Cardiac septum (tissue), 1 donor: ENCODE data around the gene TRAF3IP3. TPM values are rescaled to one million over a fixed set of nuclear protein-coding genes. Genes with fewer than 3 reads are reported as not detected.

ENCODE experiments used
- DNase-seq: peaks from one replicate; pipeline ENCODE4 v3.0.0-alpha.2; 2020; ENCODE audit warnings: low spot score
- intact Hi-C: fragments of 100-400 bp; cut with DNase I; formaldehyde crosslinking; loops from one replicate; pipeline ENCODE4 v1.14.0; 2022
- total RNA-seq: library from RNA; stranded (reverse); fragmentation: NEBNext Ultra II Directional; extraction: Animal tissue kit (Norgen Biotek cat#: 25700); gene quantifications from one replicate; pipeline ENCODE4 v1.2.1, GENCODE V29; 2021
- donor health status: DM: no; HTN: no; CAD: no.

TRAF3IP3 gene
- total RNA-seq, 1 donor from 2014 or later = 1.00 TPM

- no peak for DNase-seq
- intact Hi-C loops = no loop called here
Observed at GRCh38 chr1:209736490-209737117, 19.2 kb upstream of the TRAF3IP3 start.

DNA sequence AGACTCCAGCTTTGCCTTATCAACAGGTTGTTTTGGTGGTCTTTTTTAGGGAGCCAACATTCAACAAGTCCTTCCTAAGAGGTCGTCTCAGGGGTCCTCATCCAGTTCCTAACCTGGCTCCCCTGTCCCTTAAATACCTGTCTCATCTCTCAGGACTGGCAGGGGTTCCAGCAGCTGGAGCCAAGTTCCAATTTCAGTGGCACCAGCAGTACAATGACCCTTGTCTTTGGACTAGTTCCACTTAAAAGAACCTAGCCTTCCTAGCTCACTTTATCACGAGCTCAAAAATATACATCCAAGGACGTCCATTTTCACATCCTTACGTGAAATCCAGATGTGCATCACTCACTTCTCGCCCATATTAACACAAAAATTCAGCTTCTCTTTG lies 18.7 kb upstream of the TRAF3IP3 start:
- no peak for DNase-seq
- intact Hi-C loops = no loop called here

GRCh38 chr1:209738270-209738669 lies 17.6 kb upstream of the TRAF3IP3 start:
- DNase-seq = no peak
- intact Hi-C loops = no loop called here

DNA sequence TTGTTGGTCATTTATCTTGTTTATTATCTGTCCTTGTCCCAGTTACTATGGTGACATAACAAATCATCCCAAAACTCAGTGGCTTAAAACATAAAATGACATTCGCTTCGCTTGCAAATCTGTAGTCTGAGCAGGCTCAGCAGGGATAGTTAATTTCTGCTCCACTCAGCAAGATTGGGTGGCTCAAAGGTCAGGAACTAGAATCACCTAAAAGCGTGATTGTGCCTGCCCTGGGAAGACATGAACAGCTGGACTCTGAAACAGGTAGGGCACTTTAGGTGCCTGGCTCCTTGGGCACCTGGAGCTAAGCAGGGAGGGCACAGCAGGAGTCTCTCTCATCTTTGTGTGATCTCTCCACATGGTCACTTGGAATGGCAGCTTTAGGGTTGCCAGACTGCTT lies 14.7 kb upstream of the TRAF3IP3 start:
- intact Hi-C loops = no loop called here
- no peak for DNase-seq

DNA sequence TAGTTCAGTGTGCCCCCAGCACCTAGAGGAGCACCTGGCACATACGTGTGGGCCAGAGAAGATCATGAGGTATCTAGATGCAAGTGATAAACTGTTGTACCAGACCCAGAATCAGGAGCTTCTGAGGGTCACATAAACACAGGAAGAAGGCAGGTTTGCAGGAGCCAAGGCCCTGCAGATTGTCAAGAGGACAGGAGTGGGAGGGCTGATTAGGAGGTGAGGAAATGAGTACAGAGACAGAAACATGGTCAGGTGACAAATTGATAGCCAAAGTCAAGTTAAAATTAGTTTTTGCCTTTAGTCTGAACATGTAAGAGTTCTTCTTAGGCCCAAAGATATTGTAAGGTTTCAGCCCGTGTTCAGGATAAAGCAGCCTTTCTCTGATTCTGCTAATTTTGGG lies 14.0 kb upstream of the TRAF3IP3 start:
- DNase-seq = no peak
- intact Hi-C loops = loop anchor here (2.0 kb wide), 2 partner anchors 13 to 99 kb away; no protein-coding TSS in a partner anchor

DNA sequence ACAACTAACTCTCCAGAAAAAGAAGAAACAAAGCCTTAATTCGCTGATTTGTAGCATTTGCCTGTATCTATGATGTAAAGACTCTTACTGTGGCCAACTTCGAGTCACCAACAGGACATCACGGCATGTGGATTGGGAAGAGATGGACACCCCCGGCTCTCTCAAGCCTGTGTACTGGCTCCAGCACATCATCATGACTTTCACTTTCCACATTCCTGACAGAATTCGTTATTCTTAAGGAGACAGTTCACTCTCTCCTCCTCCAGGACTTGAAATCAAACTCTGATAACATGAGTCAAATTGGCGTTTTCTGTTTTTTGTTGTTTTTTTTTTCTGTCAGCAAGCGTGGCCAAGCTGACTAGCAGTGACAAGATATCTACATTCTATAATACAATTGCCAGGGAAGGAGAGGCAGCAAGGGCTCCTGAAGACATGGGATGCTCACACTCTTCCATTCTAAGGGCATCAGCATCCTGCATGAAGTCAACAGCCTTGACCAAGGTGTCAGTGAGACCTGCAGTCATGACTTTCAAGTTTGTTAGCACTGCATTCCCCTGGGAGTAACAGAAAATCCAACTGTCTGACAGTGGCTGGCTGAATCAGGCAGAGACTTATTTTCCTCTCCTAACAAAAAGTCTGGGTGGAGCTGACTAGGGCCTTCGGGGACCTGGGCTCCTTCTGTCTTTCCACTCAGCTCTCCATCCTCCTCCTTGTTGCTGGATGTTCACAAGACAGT lies 13.3 kb upstream of the TRAF3IP3 start:
- intact Hi-C loops = loop anchor here (2.0 kb wide), 2 partner anchors 14 to 100 kb away; no protein-coding TSS in a partner anchor

GRCh38 chr1:209743145-209743482 lies 12.7 kb upstream of the TRAF3IP3 start:
- no peak for DNase-seq
- intact Hi-C loops = loop anchor here (2.0 kb wide), 2 partner anchors 14 to 100 kb away; no protein-coding TSS in a partner anchor

More for the DNA sequence above, 13.3 kb upstream of the TRAF3IP3 start:
- DNase-seq = no peak

DNA sequence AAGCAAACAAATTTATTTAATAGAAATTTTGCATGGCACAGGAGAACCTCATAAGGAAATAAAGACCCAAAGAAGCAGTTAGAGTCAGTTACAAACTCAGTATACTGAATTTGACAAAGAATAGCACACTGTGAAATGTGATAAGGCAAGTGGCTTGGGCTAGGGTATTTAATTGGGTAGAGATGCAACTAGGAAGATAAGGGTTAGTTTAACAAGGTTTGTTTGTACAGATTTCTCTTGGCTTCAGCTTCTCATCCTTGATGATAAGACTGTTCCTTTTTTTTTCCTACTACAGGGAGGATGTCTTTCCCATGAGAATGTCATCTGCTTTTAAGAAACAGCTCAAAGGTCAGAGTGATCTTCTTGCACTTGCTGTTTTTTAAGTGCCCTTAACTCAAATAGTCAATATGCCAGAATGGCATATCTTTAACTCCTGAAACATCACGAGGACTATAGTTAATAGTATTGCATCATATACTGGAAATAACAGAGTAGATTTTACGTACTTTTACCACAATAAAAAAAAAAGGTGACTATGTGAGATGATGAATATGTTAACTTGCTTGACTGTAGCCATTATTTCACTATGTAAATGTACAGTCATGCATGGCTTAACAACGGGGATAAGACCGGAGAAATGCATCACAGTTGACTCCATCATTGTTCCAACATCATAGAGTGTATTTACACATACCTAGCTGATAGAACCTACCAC lies 9.2 kb upstream of the TRAF3IP3 start:
- no peak for DNase-seq
- intact Hi-C loops = loop anchor here (1.0 to 5.0 kb wide), 4 partner anchors 44 to 170 kb away; no protein-coding TSS in a partner anchor

- DNase-seq = peak; percentile 98
- intact Hi-C loops = loop anchor here (1.0 to 5.0 kb wide), 5 partner anchors 45 to 171 kb away; no protein-coding TSS in a partner anchor
Observed at GRCh38 chr1:209747580-209748262, 8.1 kb upstream of the TRAF3IP3 start.

DNA sequence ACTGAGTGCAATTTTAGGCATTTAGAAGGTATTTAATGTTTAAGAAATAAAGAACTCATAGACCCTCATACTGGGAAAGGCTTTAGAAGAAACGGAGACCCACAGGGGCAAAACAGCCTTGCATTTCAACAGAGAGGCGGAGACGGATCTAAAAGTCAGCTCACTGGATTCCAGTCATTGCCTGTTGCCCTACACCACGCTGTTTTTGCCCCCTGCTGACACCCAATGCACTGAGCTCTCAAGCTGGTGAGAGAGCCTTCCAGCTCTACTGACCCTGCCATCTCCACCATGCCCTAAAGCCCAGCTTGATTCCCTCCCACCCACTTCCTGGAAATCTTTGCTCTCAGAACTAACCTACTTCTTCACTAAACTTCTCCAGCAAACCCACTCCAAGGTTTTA lies 7.2 kb upstream of the TRAF3IP3 start:
- DNase-seq = no peak
- intact Hi-C loops = loop anchor here (2.0 to 5.0 kb wide), 2 partner anchors 121 to 148 kb away; no protein-coding TSS in a partner anchor

- no peak for DNase-seq
- intact Hi-C loops = loop anchor here (2.0 to 5.0 kb wide), 2 partner anchors 122 to 148 kb away; no protein-coding TSS in a partner anchor
Observed at GRCh38 chr1:209749205-209749604, 6.6 kb upstream of the TRAF3IP3 start.

DNA sequence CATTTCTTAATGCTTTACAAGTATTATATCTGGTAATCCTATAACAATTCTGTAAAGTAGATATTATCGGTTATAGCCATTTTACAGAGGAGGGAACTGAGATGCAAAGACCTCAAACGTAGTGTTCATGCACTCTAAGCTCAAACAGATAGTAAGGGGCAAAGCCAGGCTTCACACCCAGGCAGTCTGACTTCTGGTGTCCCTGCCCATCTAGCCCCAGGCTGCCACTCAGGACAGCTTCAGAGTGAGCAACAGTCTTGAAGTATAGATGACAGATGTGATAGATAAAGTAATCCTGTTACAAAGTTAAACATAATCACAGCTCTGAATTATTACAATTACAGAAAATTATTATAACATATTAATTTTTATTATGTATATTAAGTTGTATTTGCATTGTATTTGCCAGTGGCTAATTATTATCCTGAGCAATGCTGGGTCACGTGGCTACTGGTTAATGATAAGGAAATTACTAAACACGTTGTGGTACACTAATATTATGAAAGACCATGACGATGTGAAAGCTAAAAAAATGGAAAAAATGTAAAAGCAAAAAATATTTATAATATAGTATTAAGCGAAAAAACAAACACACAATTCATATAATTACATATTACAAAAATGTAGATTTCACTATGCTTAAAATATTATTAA lies 6.1 kb upstream of the TRAF3IP3 start:
- no peak for DNase-seq
- intact Hi-C loops = loop anchor here (2.0 to 5.0 kb wide), 2 partner anchors 122 to 149 kb away; no protein-coding TSS in a partner anchor

DNA sequence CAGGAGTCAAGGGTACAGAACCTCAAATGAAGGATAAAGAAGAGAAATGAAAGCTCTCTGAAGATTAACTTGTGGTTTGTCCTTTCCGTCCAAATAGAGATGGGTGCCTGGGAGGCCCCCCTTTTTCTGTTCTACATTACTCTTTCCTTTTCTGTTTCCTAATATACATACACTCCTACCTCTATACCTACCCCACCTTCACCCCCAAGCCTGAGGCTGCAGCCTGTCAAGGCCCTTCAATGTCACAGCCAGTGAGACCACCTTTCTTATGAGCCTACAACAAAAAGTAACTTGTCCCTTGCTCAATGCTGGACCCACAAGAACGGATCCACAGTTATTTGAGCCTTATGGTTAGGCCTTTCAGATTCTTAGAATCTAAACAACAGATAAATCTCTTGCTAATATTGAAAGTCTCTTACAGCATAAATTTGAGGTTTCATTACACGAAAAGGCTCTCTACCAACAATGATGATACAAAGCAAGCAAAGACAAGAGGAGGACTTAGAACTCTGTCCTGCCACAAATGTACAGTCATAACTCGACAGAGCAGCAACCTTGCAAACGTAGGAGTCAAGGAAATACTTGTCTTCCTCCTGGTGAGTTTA lies 4.1 kb upstream of the TRAF3IP3 start:
- intact Hi-C loops = no loop called here
- no peak for DNase-seq

DNA sequence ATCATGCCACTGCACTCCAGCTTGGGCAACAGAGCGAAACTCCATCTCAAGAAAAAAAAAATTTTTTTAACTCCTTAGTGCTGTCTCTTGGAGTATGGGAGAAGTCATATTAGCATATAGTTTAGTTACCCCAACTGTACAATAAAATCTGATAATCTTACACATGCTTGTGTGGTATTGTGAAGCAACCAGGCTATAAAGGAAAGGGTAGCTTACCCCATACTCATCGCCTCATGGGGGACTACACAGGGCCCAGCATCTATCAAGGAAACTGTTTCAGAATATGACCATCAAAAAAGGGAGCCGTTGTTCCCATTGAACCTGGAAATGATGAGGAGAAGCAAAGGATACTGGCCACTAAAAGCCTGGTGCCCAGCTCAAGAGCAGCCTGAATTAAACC lies 3.0 kb upstream of the TRAF3IP3 start:
- intact Hi-C loops = no loop called here
- DNase-seq = no peak

DNA sequence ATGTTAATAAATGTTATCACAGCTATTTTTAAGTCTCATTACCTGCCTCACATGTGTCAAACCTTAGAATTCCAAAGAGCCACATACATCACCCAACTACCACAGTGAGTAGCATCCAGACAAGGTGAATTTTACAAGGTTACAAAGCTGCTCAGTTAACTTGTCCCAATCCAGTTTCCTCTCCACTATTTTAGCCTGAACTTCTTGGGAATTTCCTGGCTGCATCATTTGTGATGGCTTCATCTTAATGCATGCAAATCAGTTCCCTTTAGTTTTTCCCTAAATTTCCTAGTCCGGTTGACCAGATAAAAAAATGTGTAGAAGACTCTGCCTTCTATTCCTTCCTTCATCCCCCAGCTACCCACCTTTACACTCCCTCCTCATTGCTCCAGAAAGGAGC lies 597 bp upstream of the TRAF3IP3 start:
- intact Hi-C loops = no loop called here
- DNase-seq = no peak

- peak; percentile 81 for DNase-seq
- intact Hi-C loops = no loop called here
Observed at GRCh38 chr1:209756615-209757445, 977 bp downstream of the TRAF3IP3 start.

DNA sequence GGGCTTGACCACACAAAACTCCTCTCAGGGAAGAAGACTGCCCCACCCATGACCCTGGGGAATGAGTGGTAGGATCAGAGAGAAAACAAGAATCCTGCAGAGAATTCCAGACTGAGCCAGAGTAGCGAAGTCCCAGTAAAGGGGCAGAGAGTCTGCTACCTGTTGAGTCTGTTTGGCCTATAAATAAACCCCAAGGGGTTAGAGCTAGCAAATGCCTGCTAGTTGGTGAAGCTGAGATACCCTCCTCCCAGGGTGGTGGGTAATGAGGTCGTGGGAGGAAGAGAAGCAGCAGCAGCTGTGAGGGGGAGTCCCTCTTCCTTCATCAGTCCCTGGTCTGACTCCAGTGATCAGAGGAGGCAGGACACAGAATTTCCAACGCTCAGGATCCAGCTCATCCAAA lies 2.5 kb downstream of the TRAF3IP3 start:
- intact Hi-C loops = no loop called here
- DNase-seq = no peak

- DNase-seq = no peak
- intact Hi-C loops = no loop called here
Observed at GRCh38 chr1:209759829-209760359, 4.0 kb downstream of the TRAF3IP3 start.
